H1 (cell line): ENCODE data around the gene YWHAG.

Experiments
- ATF2 ChIP-seq: IDR thresholded peaks from 2 replicates; pipeline ENCODE4 v1.6.1; 2012; ENCODE audit warnings: low read length, inconsistent platforms
- GABPA ChIP-seq: IDR thresholded peaks from 2 replicates; pipeline ENCODE4 v1.6.1; 2011; ENCODE audit warnings: mild to moderate bottlenecking, low read length, moderate library complexity, borderline replicate concordance; ENCODE audit not compliant: insufficient read depth
- JUND ChIP-seq: IDR thresholded peaks from 2 replicates; pipeline ENCODE4 v1.6.1; 2011; ENCODE audit warnings: mild to moderate bottlenecking, improper control_type of control experiment, low read length
- POLR2A ChIP-seq, 2 experiments: IDR thresholded peaks; 1 replicate in 1 of 2; 2 replicates in 1 of 2; pipeline ENCODE4 v1.6.1; 2011; ENCODE audit warnings: low read depth in 2 of 2, low read length in 2 of 2, mild to moderate bottlenecking in 2 of 2; ENCODE audit errors: control extremely low read depth in 1 of 2
- TCF12 ChIP-seq: IDR thresholded peaks from 2 replicates; pipeline ENCODE4 v1.6.1; 2011; ENCODE audit warnings: low read depth, mild to moderate bottlenecking, low read length
- YY1 ChIP-seq: IDR thresholded peaks from 2 replicates; pipeline ENCODE4 v1.6.1; 2011; ENCODE audit warnings: low read depth, mild to moderate bottlenecking, low read length
- TF ChIP-seq, protein P1 (sequence below), 3 experiments: IDR thresholded peaks; 1 replicate in 2 of 3; 2 replicates in 1 of 3; pipeline versions ENCODE4 v1.5.1 to v1.6.1; 2011; ENCODE audit warnings: low read length in 3 of 3, mild to moderate bottlenecking in 3 of 3, inconsistent platforms in 2 of 3, low read depth in 1 of 3, moderate library complexity in 1 of 3; ENCODE audit not compliant: insufficient read depth in 1 of 3; ENCODE audit errors: control extremely low read depth in 1 of 3

DNA sequence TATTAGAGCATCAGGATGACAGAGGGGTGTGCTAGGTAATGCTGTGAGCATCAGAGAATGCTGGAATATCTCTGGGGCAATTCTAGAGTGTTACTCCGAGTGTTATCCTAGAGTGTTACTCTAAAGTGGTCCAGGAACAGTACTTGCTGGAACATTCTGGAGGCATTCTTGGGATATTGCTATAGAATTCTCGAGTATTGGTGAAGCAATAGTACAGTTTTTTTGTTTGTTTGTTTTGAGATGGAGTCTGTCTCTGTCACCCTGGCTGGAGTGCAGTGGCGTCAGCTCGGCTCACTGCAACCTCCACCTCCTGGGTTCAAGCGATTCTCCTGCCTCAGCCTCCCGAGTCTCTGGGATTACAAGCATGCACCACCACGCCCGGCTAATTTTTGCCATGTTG, 38.1 kb upstream of the YWHAG start:
- TF ChIP-seq YY1 (no peak), JUND (no peak), TCF12 (no peak), POLR2A (IDR thresholded peaks at IDR 0.05; ENCODE audit: control extremely low read depth in 1 of 2, low read depth in 2 of 2, low read length in 2 of 2) (no peak), ATF2 (no peak), GABPA (no peak)
- TF ChIP-seq, protein P1, sequence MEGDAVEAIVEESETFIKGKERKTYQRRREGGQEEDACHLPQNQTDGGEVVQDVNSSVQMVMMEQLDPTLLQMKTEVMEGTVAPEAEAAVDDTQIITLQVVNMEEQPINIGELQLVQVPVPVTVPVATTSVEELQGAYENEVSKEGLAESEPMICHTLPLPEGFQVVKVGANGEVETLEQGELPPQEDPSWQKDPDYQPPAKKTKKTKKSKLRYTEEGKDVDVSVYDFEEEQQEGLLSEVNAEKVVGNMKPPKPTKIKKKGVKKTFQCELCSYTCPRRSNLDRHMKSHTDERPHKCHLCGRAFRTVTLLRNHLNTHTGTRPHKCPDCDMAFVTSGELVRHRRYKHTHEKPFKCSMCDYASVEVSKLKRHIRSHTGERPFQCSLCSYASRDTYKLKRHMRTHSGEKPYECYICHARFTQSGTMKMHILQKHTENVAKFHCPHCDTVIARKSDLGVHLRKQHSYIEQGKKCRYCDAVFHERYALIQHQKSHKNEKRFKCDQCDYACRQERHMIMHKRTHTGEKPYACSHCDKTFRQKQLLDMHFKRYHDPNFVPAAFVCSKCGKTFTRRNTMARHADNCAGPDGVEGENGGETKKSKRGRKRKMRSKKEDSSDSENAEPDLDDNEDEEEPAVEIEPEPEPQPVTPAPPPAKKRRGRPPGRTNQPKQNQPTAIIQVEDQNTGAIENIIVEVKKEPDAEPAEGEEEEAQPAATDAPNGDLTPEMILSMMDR (IDR thresholded peaks at IDR 0.05; ENCODE audit: control extremely low read depth in 1 of 3, insufficient read depth in 1 of 3, low read depth in 1 of 3, low read length in 3 of 3): no peak
